SHP77 treated with DMSO at 0.1 percent for 48 hours (cell line): ENCODE measurements around the gene MLST8.
"Not testable (repeated sequence)": the region's sequence is repeated elsewhere in the genome, so short reads cannot be mapped to it uniquely, and the experiment has no call there.

Source experiments
- DNase-seq: peaks from one replicate; lab custom pipeline; 2025; lab: John Stamatoyannopoulos, UW

MLST8 gene

GRCh38 chr16:2232094-2232990 lies 27.1 kb downstream of the MLST8 start:
- no peak for DNase-seq

GRCh38 chr16:2233046-2233775 lies 28.0 kb downstream of the MLST8 start:
- DNase-seq = no peak

- no peak for DNase-seq
These were observed 28.9 kb downstream of the MLST8 start for GRCh38 chr16:2233872-2234812.

GRCh38 chr16:2234813-2235170 lies 29.5 kb downstream of the MLST8 start:
- no peak for DNase-seq

GRCh38 chr16:2235234-2235651 lies 30.0 kb downstream of the MLST8 start:
- no peak for DNase-seq

- DNase-seq = no peak
These were observed 30.6 kb downstream of the MLST8 start for GRCh38 chr16:2235695-2236336.

GRCh38 chr16:2236337-2237101 lies 31.3 kb downstream of the MLST8 start, which contains the start of gene DNASE1L2:
Gene DNASE1L2, plus strand, starts transcription at chr16:2236444. Its CDS starts 373 bp downstream, at chr16:2236817.
- no peak for DNase-seq

- no peak for DNase-seq
These were observed 31.8 kb downstream of the MLST8 start for GRCh38 chr16:2237102-2237482.

- no peak for DNase-seq
These were observed 32.4 kb downstream of the MLST8 start for GRCh38 chr16:2237493-2238149.

GRCh38 chr16:2238150-2238837 lies 33.0 kb downstream of the MLST8 start:
- no peak for DNase-seq

GRCh38 chr16:2238838-2239675 lies 33.8 kb downstream of the MLST8 start:
- DNase-seq = no peak

GRCh38 chr16:2240331-2240730 lies 35.1 kb downstream of the MLST8 start:
- DNase-seq = not testable (repeated sequence)

GRCh38 chr16:2242598-2242997 lies 37.3 kb downstream of the MLST8 start:
- no peak for DNase-seq

GRCh38 chr16:2243031-2243528 lies 37.8 kb downstream of the MLST8 start:
- no peak for DNase-seq

- no peak for DNase-seq
These were observed 38.5 kb downstream of the MLST8 start for GRCh38 chr16:2243781-2244180.

- DNase-seq = no peak
These were observed 39.0 kb downstream of the MLST8 start for GRCh38 chr16:2244301-2244700.

- DNase-seq = no peak
These were observed 39.9 kb downstream of the MLST8 start for GRCh38 chr16:2244926-2245795.
